Rectal smooth muscle tissue (tissue), 1 donor: Measurements from ENCODE around the gene PROX1.

Experiments
- H3K27ac ChIP-seq: one replicate; pipeline ENCODE4 v1.7.0; 2013; ENCODE audit warnings: low read depth, low read length, inconsistent platforms
- H3K27me3 ChIP-seq: one replicate; pipeline ENCODE4 v1.7.0; 2013; ENCODE audit warnings: low read length; ENCODE audit not compliant: control insufficient read depth, insufficient read depth
- H3K36me3 ChIP-seq: one replicate; pipeline ENCODE4 v1.7.0; 2013; ENCODE audit warnings: low read length; ENCODE audit not compliant: control insufficient read depth, insufficient read depth
- H3K4me1 ChIP-seq: one replicate; pipeline ENCODE4 v1.7.0; 2013; ENCODE audit warnings: low read length; ENCODE audit not compliant: control insufficient read depth, insufficient read depth
- H3K4me3 ChIP-seq: one replicate; pipeline ENCODE4 v1.7.0; 2013; ENCODE audit warnings: low read length
- H3K9ac ChIP-seq: one replicate; pipeline ENCODE4 v1.7.0; 2013; ENCODE audit warnings: low read length

The PROX1 gene

GRCh38 chr1:214050513-214051401 is 63.0 kb downstream of the PROX1 start:
- Histone ChIP-seq H3K36me3 (no peaks in the 10 kb centered on the region), H3K27me3 (no peaks in the 10 kb centered on the region), H3K27ac (no peak overlapping the region), H3K4me1 (no peaks in the 10 kb centered on the region), H3K9ac (no peak overlapping the region), H3K4me3 (no peak overlapping the region)

- H3K4me1 ChIP-seq = no peaks in the 10 kb centered on the region
- H3K4me3 ChIP-seq = no peak overlapping the region
- H3K9ac ChIP-seq = no peak overlapping the region
- no peak overlapping the region for H3K27ac ChIP-seq
- no peaks in the 10 kb centered on the region for H3K36me3 ChIP-seq
- H3K27me3 ChIP-seq = no peaks in the 10 kb centered on the region
Measured at GRCh38 chr1:214051786-214052185, 64.0 kb downstream of the PROX1 start.

- Histone ChIP-seq H3K27ac (no peak overlapping the region), H3K36me3 (no peaks in the 10 kb centered on the region), H3K4me1 (no peaks in the 10 kb centered on the region), H3K27me3 (no peaks in the 10 kb centered on the region), H3K4me3 (no peak overlapping the region), H3K9ac (no peak overlapping the region)
Measured at GRCh38 chr1:214058076-214058475, 70.3 kb downstream of the PROX1 start.

GRCh38 chr1:214066190-214066589 is 78.4 kb downstream of the PROX1 start:
- Histone ChIP-seq H3K27me3 (no peaks in the 10 kb centered on the region), H3K9ac (no peak overlapping the region), H3K4me3 (no peak overlapping the region), H3K27ac (no peak overlapping the region), H3K4me1 (no peaks in the 10 kb centered on the region), H3K36me3 (no peaks in the 10 kb centered on the region)

- Histone ChIP-seq H3K9ac (no peak overlapping the region), H3K4me3 (no peak overlapping the region), H3K27ac (no peak overlapping the region), H3K36me3 (no peaks in the 10 kb centered on the region), H3K4me1 (no peaks in the 10 kb centered on the region), H3K27me3 (no peaks in the 10 kb centered on the region)
Measured at GRCh38 chr1:214066936-214067335, 79.2 kb downstream of the PROX1 start.

GRCh38 chr1:214067397-214067796 is 79.6 kb downstream of the PROX1 start:
- Histone ChIP-seq H3K9ac (no peak overlapping the region), H3K36me3 (no peaks in the 10 kb centered on the region), H3K4me3 (no peak overlapping the region), H3K27ac (no peak overlapping the region), H3K27me3 (no peaks in the 10 kb centered on the region), H3K4me1 (no peaks in the 10 kb centered on the region)

GRCh38 chr1:214067853-214068703 is 80.3 kb downstream of the PROX1 start:
- no peak overlapping the region for H3K4me3 ChIP-seq
- no peak overlapping the region for H3K9ac ChIP-seq
- no peaks in the 10 kb centered on the region for H3K4me1 ChIP-seq
- no peaks in the 10 kb centered on the region for H3K36me3 ChIP-seq
- H3K27ac ChIP-seq = no peak overlapping the region
- H3K27me3 ChIP-seq = no peaks in the 10 kb centered on the region

GRCh38 chr1:214068979-214069378 is 81.2 kb downstream of the PROX1 start:
- Histone ChIP-seq H3K9ac (no peak overlapping the region), H3K4me3 (no peak overlapping the region), H3K27ac (no peak overlapping the region), H3K27me3 (no peaks in the 10 kb centered on the region), H3K4me1 (no peaks in the 10 kb centered on the region), H3K36me3 (no peaks in the 10 kb centered on the region)

- no peak overlapping the region for H3K9ac ChIP-seq
- H3K36me3 ChIP-seq = no peaks in the 10 kb centered on the region
- H3K4me3 ChIP-seq = no peak overlapping the region
- H3K27ac ChIP-seq = no peak overlapping the region
- H3K27me3 ChIP-seq = no peaks in the 10 kb centered on the region
- H3K4me1 ChIP-seq = no peaks in the 10 kb centered on the region
Measured at GRCh38 chr1:214071469-214071868, 83.7 kb downstream of the PROX1 start.

GRCh38 chr1:214072426-214073157 is 84.8 kb downstream of the PROX1 start:
- Histone ChIP-seq H3K9ac (no peak overlapping the region), H3K36me3 (no peaks in the 10 kb centered on the region), H3K27me3 (no peaks in the 10 kb centered on the region), H3K4me3 (no peak overlapping the region), H3K4me1 (no peaks in the 10 kb centered on the region), H3K27ac (no peak overlapping the region)

- Histone ChIP-seq H3K27me3 (no peaks in the 10 kb centered on the region), H3K9ac (no peak overlapping the region), H3K27ac (no peak overlapping the region), H3K36me3 (no peaks in the 10 kb centered on the region), H3K4me3 (no peak overlapping the region), H3K4me1 (no peaks in the 10 kb centered on the region)
Measured at GRCh38 chr1:214074477-214074876, 86.7 kb downstream of the PROX1 start.

- Histone ChIP-seq H3K4me3 (no peak overlapping the region), H3K27me3 (no peaks in the 10 kb centered on the region), H3K4me1 (no peaks in the 10 kb centered on the region)
Measured at GRCh38 chr1:214075305-214075998, 87.7 kb downstream of the PROX1 start.

More at GRCh38 chr1:214075305-214075998, 87.7 kb downstream of the PROX1 start:
- H3K9ac ChIP-seq = no peak overlapping the region
- no peak overlapping the region for H3K27ac ChIP-seq
- no peaks in the 10 kb centered on the region for H3K36me3 ChIP-seq
